GM06990 (cell line): ENCODE results near the gene INPP5E.

Experiments
- DNase-seq: peaks from one replicate; pipeline ENCODE4 v3.0.0-alpha.2; 2011; ENCODE audit not compliant: insufficient read length; ENCODE audit errors: extremely low read depth
- H3K27me3 ChIP-seq: replicated peaks from 2 replicates; pipeline ENCODE4 v1.6.0; 2011; ENCODE audit warnings: low read length; ENCODE audit not compliant: control insufficient read depth, insufficient read depth
- H3K36me3 ChIP-seq: 2 replicates; pipeline ENCODE4 v1.5.1; 2011; ENCODE audit warnings: low read length; ENCODE audit not compliant: control insufficient read depth, insufficient read depth
- H3K4me3 ChIP-seq: replicated peaks from 2 replicates; pipeline ENCODE4 v1.5.1; 2011; ENCODE audit warnings: low read depth, mild to moderate bottlenecking, control low read depth, low read length
- TF ChIP-seq, protein P1 (sequence below): IDR thresholded peaks from 2 replicates; pipeline ENCODE4 v1.5.1; 2011; ENCODE audit warnings: low read length, control low read depth, mild to moderate bottlenecking, inconsistent platforms; ENCODE audit not compliant: insufficient read depth, poor library complexity, severe bottlenecking

Gene INPP5E

DNA sequence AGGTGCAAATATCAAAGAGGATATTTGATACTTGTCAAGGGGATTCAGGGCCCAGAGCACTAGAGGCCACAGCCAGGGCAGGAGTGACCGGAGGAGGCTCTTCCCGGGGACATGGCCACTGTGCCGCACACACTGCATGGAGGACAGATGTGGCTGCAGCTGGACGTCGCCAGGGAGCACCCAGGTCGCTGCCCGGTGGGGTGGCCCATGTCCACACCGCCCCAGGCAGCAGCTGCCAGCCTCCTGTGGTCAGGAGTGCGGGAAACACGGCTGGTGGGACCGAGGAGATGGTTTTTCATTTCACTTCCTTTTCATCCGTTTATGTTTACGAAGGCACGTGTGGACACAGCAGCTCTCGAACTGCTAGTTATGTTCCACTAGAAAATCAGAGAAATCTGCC, 28.1 kb upstream of the INPP5E start:
- no peak for DNase-seq
- TF ChIP-seq, protein P1, sequence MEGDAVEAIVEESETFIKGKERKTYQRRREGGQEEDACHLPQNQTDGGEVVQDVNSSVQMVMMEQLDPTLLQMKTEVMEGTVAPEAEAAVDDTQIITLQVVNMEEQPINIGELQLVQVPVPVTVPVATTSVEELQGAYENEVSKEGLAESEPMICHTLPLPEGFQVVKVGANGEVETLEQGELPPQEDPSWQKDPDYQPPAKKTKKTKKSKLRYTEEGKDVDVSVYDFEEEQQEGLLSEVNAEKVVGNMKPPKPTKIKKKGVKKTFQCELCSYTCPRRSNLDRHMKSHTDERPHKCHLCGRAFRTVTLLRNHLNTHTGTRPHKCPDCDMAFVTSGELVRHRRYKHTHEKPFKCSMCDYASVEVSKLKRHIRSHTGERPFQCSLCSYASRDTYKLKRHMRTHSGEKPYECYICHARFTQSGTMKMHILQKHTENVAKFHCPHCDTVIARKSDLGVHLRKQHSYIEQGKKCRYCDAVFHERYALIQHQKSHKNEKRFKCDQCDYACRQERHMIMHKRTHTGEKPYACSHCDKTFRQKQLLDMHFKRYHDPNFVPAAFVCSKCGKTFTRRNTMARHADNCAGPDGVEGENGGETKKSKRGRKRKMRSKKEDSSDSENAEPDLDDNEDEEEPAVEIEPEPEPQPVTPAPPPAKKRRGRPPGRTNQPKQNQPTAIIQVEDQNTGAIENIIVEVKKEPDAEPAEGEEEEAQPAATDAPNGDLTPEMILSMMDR = no peak
- H3K4me3 ChIP-seq = no peak overlapping the region
- H3K27me3 ChIP-seq = no peaks in the 10 kb centered on the region
- peaks cover 52% of the 10 kb centered on the region for H3K36me3 ChIP-seq

DNA sequence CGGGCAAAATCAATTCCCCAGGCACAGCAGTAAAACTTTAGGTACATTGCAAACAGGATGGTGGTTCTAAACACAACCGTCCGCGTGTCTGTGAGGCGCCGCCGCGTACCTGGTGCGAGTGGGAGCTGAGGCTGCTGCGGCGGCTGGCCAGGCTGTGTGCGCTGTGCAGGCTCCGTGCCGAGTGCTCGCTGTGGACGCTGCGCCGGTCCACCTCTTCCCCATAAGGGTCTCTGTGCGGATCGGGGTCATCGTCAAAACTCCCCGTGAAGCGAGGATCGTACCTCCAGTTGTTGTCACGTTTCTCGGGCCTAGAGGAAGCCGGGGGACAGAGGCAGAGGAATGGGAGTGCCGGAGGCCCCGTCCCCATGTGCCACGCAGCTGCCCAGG, 26.5 kb upstream of the INPP5E start:
- DNase-seq = no peak
- Histone ChIP-seq H3K4me3 (no peak overlapping the region), H3K36me3 (peaks cover 54% of the 10 kb centered on the region), H3K27me3 (no peaks in the 10 kb centered on the region)
- TF ChIP-seq, protein P1 = no peak

DNA sequence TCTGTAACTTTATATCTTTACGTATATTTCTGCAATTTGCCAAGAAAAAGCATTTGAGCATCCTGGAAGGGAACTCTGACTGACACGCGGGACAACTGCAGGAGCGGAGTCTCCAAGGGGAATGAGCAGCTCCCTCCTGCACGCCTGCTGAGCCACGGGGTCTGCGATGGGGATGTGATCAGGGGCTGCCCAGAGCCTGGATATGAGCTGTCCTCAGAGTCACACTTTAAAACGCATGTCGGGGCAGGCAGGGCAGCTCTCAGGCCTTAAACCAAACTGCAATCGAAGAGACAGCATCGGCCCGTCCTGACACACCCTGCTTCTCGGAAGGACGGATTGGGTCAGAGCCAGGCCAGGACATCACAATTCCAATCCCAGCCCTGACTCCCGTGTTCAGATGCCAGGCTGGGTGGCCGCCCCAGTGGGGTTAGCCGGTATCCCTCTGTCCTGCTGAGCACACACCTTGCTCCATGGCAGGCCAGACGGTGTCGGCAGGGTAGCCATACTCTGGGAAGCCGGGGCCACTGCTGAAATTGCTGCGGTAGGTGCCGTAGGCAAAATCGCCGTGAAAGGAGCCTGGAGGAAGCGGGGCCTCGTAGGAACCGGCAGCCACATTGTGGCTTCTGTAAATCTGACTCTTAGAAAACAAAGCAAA, 26.0 kb upstream of the INPP5E start:
- no peaks in the 10 kb centered on the region for H3K27me3 ChIP-seq
- TF ChIP-seq, protein P1 = no peak
- no peak for DNase-seq
- peaks cover 55% of the 10 kb centered on the region for H3K36me3 ChIP-seq
- no peak overlapping the region for H3K4me3 ChIP-seq

DNA sequence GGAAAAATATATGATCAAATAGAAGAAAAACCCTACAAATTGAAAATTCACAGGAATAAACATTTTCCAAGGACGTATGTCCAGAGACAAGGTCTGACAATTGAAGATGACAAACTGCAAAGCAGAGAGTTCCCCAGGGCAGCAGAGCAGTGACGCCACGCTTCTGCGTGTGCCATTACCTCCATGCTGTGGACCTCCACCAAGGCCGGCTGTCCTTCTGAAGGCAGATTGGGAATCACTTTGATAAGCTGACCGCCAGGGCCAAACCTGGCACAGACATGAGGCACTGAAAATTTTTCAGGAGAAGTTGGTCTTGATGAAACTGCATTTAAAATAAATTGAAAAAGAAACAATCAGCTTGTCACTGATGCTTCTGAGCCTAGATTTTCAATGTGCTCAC, 24.6 kb upstream of the INPP5E start:
- DNase-seq = no peak
- TF ChIP-seq, protein P1 = no peak
- Histone ChIP-seq H3K4me3 (no peak overlapping the region), H3K36me3 (peaks cover 53% of the 10 kb centered on the region), H3K27me3 (no peaks in the 10 kb centered on the region)

DNA sequence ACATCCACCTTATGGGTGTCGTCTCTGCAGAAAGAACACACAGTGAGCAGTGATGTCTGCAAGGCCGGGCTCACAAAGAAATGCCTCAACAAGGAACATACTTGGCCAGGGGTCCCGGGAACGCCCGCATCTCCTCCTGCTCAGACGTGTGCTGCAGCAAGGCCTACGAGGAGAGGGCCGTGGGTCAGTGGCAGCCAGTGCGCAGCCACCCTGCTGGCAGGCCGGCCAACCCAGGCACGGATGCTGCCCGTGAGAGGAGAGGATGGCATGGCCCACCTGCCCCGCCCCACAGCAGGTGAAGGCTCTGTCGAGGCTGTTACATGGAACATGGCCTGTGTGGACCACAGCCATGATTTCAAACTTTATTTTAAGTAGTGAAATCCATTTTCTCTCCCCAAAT, 23.9 kb upstream of the INPP5E start:
- DNase-seq = no peak
- TF ChIP-seq, protein P1 = no peak
- Histone ChIP-seq H3K4me3 (no peak overlapping the region), H3K27me3 (no peaks in the 10 kb centered on the region), H3K36me3 (peaks cover 54% of the 10 kb centered on the region)

DNA sequence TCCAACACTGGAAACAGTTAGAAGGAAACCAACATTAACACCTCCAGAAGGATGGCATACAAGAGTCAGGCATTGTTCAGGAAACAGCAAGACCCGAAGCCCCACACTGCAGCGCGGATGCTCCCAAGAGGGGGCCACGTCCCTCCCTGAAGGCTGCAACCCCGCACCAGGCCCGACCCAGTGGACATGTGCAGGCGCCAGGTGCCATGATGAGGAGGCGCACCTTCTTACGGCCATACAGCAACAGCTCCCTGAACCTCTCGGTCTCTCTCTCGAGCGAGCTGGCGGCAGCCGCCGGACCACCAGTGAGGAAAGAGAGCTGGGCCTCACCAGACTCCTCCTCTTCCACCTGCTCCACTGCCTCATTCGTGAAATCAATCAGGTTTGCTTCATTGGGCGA, 23.0 kb upstream of the INPP5E start:
- H3K27me3 ChIP-seq = no peaks in the 10 kb centered on the region
- H3K4me3 ChIP-seq = no peak overlapping the region
- DNase-seq = no peak
- peaks cover 53% of the 10 kb centered on the region for H3K36me3 ChIP-seq
- TF ChIP-seq, protein P1 = no peak
